Measurements from ENCODE around the gene OR5B21.

Gene OR5B21

GRCh38 chr11:58509748-58510147 lies 1.8 kb upstream of the OR5B21 start:
- no peak overlapping the region for H3K27ac ChIP-seq
- TF ChIP-seq, protein P1, sequence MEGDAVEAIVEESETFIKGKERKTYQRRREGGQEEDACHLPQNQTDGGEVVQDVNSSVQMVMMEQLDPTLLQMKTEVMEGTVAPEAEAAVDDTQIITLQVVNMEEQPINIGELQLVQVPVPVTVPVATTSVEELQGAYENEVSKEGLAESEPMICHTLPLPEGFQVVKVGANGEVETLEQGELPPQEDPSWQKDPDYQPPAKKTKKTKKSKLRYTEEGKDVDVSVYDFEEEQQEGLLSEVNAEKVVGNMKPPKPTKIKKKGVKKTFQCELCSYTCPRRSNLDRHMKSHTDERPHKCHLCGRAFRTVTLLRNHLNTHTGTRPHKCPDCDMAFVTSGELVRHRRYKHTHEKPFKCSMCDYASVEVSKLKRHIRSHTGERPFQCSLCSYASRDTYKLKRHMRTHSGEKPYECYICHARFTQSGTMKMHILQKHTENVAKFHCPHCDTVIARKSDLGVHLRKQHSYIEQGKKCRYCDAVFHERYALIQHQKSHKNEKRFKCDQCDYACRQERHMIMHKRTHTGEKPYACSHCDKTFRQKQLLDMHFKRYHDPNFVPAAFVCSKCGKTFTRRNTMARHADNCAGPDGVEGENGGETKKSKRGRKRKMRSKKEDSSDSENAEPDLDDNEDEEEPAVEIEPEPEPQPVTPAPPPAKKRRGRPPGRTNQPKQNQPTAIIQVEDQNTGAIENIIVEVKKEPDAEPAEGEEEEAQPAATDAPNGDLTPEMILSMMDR (IDR thresholded peaks at IDR 0.05) = no peak
- no peak overlapping the region for H3K4me3 ChIP-seq (ENCODE audit: low read depth in 1 of 2, low read length in 1 of 2)

DNA sequence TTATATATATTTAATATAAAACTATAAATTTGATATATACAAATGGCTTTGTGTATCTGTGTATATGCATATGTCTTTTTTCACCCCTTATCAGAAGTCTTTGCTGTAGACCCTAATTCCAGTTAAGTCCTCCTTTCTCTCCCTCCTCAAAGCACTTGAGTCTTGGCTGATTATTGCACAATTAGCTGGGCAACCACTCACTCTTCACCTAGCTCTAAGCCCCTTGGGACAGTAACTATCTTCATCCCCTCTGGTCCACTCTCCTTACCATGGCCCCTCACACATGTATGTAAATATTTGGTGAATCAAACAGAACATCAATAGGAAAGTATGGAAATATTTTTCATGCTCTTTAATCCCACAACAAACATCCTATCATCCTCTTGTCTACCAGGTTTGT lies 909 bp upstream of the OR5B21 start:
- Histone ChIP-seq H3K27me3 (peaks cover 4% of the 10 kb centered on the region), H3K4me3 (ENCODE audit: low read depth in 1 of 2, low read length in 1 of 2) (no peak overlapping the region), H3K36me3 (no peaks in the 10 kb centered on the region), H3K27ac (no peak overlapping the region), H3K9me3 (no peaks in the 10 kb centered on the region), H3K4me1 (ENCODE audit: control insufficient read depth in 1 of 2, insufficient read depth in 1 of 2, low read depth in 1 of 2, low read length in 1 of 2) (no peaks in the 10 kb centered on the region)
- TF ChIP-seq, protein P1 (IDR thresholded peaks at IDR 0.05) = no peak

More at GRCh38 chr11:58509748-58510147, 1.8 kb upstream of the OR5B21 start:
- Histone ChIP-seq H3K9me3 (no peaks in the 10 kb centered on the region), H3K4me1 (ENCODE audit: control insufficient read depth in 1 of 2, insufficient read depth in 1 of 2, low read depth in 1 of 2, low read length in 1 of 2) (no peaks in the 10 kb centered on the region), H3K27me3 (peaks cover 7% of the 10 kb centered on the region), H3K36me3 (no peaks in the 10 kb centered on the region)

DNA sequence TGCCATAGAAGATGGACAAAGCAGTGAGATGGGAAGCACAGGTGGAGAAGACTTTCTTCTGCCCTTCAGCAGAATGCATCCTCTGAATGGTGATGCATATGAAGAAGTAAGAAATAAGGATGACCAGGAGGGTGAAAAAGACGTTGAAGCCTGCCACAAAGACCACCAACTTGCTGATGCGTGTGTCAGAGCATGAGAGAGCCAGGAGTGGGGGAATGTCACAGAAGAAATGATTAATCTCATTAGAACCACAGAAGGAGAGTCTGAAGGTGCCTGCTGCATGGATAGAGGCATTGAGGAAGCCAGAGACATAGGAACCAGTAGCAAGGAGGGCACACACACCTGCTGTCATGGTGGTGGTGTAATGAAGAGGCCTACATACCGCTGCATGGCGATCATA lies 550 bp downstream of the OR5B21 start:
- no peaks in the 10 kb centered on the region for H3K36me3 ChIP-seq
- no peaks in the 10 kb centered on the region for H3K9me3 ChIP-seq
- no peaks in the 10 kb centered on the region for H3K4me1 ChIP-seq (ENCODE audit: control insufficient read depth in 1 of 2, insufficient read depth in 1 of 2, low read depth in 1 of 2, low read length in 1 of 2)
- H3K4me3 ChIP-seq (ENCODE audit: low read depth in 1 of 2, low read length in 1 of 2) = no peak overlapping the region
- no peaks in the 10 kb centered on the region for H3K27me3 ChIP-seq
- no peak overlapping the region for H3K27ac ChIP-seq
- TF ChIP-seq, protein P1 (IDR thresholded peaks at IDR 0.05) = no peak

DNA sequence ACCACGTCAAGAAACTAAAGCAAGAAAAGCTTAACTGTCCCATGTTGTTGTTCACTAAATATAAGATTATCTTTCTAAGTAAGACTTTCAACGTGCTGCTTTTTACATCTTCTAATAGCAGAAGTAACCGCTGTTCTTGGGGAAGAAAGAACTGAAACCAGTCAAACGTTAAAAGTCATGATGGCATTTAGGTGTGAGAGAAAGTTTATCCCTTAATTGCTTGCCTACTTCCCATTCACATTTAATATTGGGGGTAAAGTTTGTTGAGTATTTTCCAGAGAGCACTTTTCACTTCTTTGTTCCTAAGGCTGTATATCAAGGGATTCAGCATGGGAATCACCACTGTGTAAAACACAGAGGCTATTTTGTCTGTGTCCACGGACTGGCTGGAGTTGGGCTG lies 970 bp downstream of the OR5B21 start:
- no peaks in the 10 kb centered on the region for H3K9me3 ChIP-seq
- no peak overlapping the region for H3K27ac ChIP-seq
- TF ChIP-seq, protein P1 (IDR thresholded peaks at IDR 0.05) = no peak
- no peaks in the 10 kb centered on the region for H3K4me1 ChIP-seq (ENCODE audit: control insufficient read depth in 1 of 2, insufficient read depth in 1 of 2, low read depth in 1 of 2, low read length in 1 of 2)
- H3K36me3 ChIP-seq = no peaks in the 10 kb centered on the region
- H3K27me3 ChIP-seq = no peaks in the 10 kb centered on the region
- H3K4me3 ChIP-seq (ENCODE audit: low read depth in 1 of 2, low read length in 1 of 2) = no peak overlapping the region

GRCh38 chr11:58505849-58506248 lies 2.1 kb downstream of the OR5B21 start:
- Histone ChIP-seq H3K9me3 (no peaks in the 10 kb centered on the region), H3K4me1 (ENCODE audit: control insufficient read depth in 1 of 2, insufficient read depth in 1 of 2, low read depth in 1 of 2, low read length in 1 of 2) (no peaks in the 10 kb centered on the region), H3K27me3 (no peaks in the 10 kb centered on the region), H3K36me3 (no peaks in the 10 kb centered on the region), H3K27ac (no peak overlapping the region), H3K4me3 (ENCODE audit: low read depth in 1 of 2, low read length in 1 of 2) (no peak overlapping the region)
- TF ChIP-seq, protein P1 (IDR thresholded peaks at IDR 0.05) = no peak

DNA sequence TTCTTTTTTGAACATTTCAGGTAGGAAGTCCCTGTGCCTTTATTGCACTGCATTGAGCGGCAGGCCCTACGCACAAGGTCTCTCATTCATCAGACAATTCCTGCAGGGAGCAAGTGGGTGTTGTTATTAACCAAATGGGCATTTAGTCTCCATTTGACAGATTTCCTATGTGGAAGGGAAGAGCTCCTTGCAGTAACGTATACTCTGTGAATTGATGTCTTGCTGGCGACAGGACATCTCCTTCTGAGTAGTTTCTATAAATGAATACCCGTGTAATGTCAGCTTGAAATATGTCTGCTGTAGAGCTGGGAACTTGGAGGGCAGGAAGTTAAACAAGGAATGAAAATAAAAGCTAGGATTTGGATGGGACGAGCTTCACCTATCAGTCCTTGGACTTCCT lies 3.7 kb downstream of the OR5B21 start:
- no peaks in the 10 kb centered on the region for H3K9me3 ChIP-seq
- H3K36me3 ChIP-seq = no peaks in the 10 kb centered on the region
- H3K27ac ChIP-seq = no peak overlapping the region
- no peak overlapping the region for H3K4me3 ChIP-seq (ENCODE audit: low read depth in 1 of 2, low read length in 1 of 2)
- no peaks in the 10 kb centered on the region for H3K4me1 ChIP-seq (ENCODE audit: control insufficient read depth in 1 of 2, insufficient read depth in 1 of 2, low read depth in 1 of 2, low read length in 1 of 2)
- H3K27me3 ChIP-seq = no peaks in the 10 kb centered on the region
- TF ChIP-seq, protein P1 (IDR thresholded peaks at IDR 0.05) = no peak
